Stimulated activated CD4-positive, alpha-beta T cell treated with anti-CD3 and anti-CD28 coated beads, Interleukin-15, amount 100 ng/mL, for 48 hours (primary cell): ENCODE results near the gene NOTCH1.

Experiments used
- DNase-seq, 2 donors: peaks; one replicate each; pipeline ENCODE4 v3.0.0-alpha.2; 2020; ENCODE audit warnings: low read depth in 2 of 2

The NOTCH1 gene

DNA sequence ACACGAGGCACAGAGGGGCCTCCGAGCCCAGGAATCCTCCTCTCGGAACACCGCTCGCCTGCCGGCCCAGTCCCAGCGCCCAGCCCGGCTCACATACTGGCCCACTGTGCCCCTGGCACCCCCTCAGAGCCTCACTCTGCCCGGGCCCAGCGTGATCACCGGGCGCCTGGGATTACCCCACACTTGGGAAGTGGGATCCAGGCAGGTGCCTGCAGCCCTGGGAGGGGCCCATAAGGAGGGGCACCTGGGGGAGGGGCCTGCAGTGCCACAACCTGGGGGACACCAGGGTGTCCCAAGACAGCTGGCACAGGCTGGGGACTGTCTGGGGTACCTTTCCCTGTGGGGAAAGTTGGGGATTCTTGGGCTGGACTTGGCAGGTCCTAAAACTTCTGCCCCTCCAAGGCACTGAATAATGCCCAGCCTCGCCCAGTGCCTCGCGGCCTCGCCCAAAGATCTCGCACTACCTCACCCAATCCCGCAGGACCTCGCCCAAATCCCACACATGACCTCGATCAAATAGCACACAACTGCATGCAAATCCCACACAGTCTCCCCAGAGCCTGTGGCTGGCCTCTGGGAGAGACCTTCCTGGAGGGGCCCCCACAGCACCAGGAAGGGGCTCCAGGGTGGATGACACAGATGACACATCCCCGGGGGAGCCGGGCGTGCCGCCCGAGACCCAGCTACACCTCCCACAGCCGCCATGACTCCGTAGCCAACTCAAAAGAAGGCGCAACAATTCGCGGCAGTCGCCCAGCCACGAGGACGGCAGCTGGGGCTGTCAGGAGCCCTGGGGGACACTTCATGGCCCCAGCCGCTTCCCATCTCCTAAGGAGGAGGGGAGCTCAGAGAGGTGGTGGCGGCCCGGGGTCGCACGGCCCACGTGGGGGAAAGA, 13.7 kb downstream of the NOTCH1 start:
- DNase-seq, result no peak

DNA sequence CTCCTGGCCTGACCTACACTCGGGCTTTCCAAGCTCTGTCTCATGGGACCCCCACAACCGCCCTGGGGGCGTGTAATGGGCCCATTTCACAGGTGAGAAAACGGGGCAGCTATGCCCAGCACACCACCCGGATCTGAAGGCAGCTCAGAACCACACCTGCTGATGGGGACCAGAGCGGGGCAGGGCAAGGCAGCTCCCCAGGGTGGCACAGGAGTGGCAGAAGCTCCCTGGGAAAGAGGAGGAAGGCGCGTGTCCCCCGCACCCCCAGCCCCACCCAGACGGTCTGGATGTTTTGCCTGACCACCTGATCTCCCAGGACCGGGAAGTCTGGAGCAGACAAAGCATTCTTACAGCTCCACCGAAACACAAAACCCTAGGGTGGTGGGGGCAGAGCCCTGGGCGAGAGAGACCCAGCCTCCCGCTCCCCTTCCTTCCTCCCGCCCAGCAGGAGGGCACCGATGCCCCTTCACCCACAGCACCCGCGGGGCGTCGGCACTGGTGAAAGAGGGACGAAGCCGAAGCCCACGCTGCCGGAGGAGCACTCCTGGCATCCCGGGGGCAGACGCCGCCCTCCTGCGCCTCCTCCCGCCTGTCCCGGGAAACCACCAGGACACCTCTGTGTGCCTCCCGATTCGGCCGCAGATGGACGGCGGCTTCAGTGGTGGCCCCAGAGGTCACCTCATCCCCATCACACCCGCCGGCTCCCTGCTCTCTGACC, 14.5 kb downstream of the NOTCH1 start:
- no peak for DNase-seq

- no peak for DNase-seq
Measured at GRCh38 chr9:136530461-136531089, 15.3 kb downstream of the NOTCH1 start.

DNA sequence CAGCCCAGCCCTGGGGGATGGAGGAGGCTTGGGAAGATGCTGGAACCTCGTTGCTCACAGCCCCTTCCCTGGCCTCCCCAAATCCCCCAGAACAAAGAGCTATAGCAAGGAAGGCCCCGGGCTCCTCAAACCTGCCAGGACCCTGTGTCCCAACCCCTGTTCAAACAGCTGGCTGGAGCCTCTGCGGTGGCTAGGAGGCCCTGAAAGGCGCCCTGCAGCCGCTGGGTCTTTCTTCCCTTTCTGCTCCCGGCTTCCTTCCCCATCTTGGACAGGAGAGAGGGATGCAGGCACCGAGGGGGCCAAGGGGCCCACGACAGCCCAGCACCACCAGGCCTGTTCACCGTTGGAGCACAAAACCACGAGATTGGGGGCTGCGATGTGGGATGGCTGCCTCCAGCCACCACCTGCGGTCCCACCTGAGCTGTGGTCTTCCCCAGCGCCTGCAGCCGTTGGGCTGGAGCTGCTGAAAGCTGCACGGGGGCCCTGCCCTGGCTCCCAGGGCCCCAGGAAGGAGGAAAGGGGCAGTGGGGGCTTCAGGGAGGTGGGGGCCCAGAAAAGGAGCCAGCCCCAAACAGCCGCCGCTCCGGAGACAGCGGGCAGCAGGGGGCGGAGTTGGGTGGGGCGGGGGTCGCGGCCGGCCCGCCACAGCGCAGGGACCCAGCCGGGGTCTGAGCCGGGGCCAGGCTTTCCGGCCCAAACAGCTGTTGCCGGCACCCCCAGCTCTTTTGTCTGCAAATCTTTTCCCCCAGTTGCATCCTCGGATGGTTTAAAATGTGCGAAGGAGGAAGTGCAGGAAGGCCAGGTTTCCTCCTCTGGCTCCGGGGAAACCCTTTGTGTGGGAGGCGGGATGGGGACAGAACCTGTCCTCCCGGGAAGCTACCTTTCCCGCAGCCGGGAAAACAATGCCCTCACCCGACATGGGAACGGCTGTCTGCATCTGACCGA, 16.1 kb downstream of the NOTCH1 start:
- no peak for DNase-seq

DNA sequence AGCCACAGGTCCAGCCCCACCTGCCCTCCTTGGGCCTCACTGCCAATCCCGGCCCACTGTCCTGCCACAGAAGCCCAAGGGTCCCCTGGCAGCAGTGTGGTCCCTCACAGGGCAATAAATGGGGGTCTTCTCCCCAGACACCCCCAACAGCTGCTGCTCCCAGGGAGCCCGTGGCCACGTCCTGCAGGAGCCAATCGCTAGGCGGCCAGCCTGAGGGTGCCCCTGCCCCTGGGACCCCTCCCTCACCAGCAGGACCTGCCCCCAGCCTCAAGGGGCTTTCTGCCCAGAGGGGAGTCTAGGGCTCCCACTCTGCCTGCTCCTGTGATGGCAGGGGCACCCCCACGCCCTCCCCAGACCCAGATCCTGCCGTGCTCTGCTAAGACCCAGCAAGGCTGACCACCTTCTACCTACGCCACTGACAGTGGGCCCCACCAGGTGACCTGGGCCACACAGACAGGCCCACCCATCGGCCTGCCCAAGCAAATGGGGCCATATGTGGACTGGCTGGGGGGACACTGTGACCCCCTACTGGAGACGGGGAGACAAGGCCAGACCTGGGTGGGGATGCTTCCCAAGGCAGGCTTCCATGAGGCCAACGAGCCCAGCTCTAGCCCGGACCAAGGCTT, 17.0 kb downstream of the NOTCH1 start:
- no peak for DNase-seq

- DNase-seq, result no peak
Measured at GRCh38 chr9:136527721-136528710, 17.8 kb downstream of the NOTCH1 start.

GRCh38 chr9:136527131-136527530, 18.7 kb downstream of the NOTCH1 start:
- DNase-seq, result no peak

- no peak for DNase-seq
Measured at GRCh38 chr9:136526625-136527066, 19.2 kb downstream of the NOTCH1 start.

- DNase-seq, result no peak
Measured at GRCh38 chr9:136525841-136526499, 19.9 kb downstream of the NOTCH1 start.

GRCh38 chr9:136525207-136525606, 20.6 kb downstream of the NOTCH1 start:
- no peak for DNase-seq

DNA sequence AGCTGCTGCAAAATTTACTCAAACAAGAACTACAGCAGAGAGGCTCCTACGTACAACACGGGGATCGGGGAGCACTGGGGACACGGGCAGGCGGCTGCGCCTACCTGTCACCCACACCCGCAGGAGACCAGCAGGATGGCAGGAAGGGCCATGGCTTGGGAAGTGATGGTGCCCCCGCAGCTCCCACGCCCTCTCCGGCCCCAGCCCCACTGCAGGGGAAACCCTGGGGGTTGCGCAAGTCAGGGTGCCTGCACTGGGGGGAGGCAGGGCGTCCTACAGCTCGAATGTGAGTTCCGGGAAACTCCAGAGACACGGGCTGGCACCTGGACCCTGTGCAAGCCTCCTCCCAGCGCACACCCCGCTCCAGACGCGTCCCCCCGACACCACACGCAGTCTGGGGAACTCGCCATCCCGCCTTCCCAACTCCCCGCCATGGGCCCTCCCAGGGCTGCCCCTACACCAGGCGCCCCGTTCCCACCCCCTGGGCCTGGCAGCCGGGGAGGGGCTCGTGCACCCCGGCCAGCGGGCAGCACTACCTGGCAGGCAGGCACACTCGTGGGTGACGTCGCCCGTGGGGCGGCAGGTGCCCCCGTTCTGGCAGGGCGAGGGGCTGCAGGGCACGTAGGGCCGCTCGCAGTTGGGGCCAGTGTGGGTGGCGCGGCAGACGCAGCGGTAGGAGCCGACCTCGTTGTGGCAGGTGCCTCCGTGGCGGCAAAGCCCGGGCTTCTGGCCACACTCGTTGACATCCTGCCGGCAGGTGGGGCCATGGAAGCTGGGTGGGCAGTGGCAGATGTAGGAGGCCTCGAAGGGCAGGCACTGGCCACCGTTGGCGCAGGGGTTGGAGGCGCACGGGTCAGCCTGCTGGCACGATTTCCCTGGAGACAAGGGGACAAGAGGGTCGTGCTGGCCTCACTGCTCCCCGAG, 23.3 kb downstream of the NOTCH1 start:
- no peak for DNase-seq

- no peak for DNase-seq
Measured at GRCh38 chr9:136521537-136521936, 24.3 kb downstream of the NOTCH1 start.

GRCh38 chr9:136520053-136520540, 25.8 kb downstream of the NOTCH1 start:
- DNase-seq, result no peak

DNA sequence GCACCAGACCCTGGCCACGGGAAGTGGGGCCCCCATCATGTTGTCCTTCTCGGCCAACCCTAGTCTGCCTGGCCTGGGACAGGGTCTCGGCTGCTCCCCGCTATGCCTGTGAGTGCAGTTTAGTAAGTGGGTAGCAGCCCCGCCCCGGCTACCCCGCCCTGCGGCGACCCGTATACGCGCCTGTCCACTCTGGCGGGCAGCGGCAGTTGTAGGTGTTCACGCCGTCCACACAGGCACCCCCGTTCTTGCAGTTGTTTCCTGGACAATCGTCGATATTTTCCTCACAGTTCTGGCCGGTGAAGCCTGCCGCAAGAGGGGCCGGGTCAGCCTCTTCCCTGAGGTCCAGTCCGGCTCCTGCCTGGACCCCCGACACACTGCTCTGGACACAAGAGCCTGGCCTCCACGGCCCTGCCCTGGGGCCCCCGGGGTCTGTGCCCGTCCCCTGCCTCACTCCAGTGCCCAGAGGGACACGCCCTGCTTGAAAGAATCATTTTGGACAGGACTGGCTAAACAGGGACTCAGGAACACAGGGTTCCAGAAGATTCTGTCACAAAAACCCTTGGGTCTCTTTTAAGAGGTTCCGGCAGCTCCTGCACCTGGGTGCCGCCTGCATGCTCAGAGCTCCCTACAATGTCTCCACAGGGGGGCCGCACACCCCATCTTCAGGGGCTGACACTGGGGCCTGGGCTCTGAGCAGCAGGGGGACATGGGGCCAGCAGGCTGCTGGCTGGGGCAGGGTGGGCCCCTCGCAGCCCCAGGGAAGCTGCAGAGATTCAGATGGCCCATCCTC, 26.4 kb downstream of the NOTCH1 start:
- DNase-seq, result no peak

- DNase-seq, result no peak
Measured at GRCh38 chr9:136518623-136519022, 27.2 kb downstream of the NOTCH1 start.

DNA sequence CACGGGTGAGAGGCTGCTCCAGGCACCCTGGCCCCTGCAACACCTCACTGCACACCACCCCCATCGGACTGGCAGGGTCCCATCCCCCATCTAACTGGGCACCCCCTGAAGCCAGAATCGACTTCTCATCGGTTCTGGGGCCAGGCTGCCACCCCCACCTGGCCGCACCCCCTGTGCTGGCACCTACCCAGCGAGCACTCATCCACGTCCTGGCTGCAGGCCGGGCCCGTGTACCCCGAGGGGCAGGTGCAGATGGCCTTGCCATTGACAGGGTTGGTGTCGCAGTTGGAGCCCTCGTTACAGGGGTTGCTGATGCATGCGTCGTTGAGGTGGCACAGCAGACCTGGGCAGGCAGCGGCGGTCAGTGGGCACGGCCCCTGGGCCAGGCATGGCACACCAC, 27.9 kb downstream of the NOTCH1 start:
- DNase-seq, result no peak
